Neural cell (in vitro differentiated cells): ENCODE measurements around the gene ORM2.

Experiments
- EP300 ChIP-seq: fragments of 450-650 bp; conservative IDR thresholded peaks from 2 replicates; pipeline ENCODE4 v1.6.1; 2014; ENCODE audit warnings: antibody characterized with exemption, mild to moderate bottlenecking, moderate library complexity; ENCODE audit not compliant: poor library complexity, severe bottlenecking
- EZH2 ChIP-seq: fragments of 200-600, 300-800 bp; shearing (Covaris generic), sonication (generic); IDR thresholded peaks from 2 replicates; pipeline ENCODE4 v1.6.1; 2014; ENCODE audit warnings: antibody characterized with exemption, low read length, borderline replicate concordance, mild to moderate bottlenecking; ENCODE audit not compliant: insufficient read depth, poor library complexity, severe bottlenecking
- MXI1 ChIP-seq: fragments of 450-650 bp; conservative IDR thresholded peaks from 2 replicates; pipeline ENCODE4 v1.6.1; 2014; ENCODE audit warnings: antibody characterized with exemption, mild to moderate bottlenecking; ENCODE audit not compliant: poor library complexity, severe bottlenecking
- RAD21 ChIP-seq: fragments of 450-650 bp; conservative IDR thresholded peaks from 2 replicates; pipeline ENCODE4 v1.6.1; 2014; ENCODE audit warnings: antibody characterized with exemption, mild to moderate bottlenecking, moderate library complexity
- TAF1 ChIP-seq: IDR thresholded peaks from 2 replicates; pipeline ENCODE4 v1.6.1; 2012; ENCODE audit warnings: low read depth
- TF ChIP-seq, protein P1 (sequence below): fragments of 450-650 bp; IDR thresholded peaks from 2 replicates; pipeline ENCODE4 v1.5.1; 2014; ENCODE audit warnings: antibody characterized with exemption, mild to moderate bottlenecking, moderate library complexity; ENCODE audit not compliant: poor library complexity, severe bottlenecking

DNA sequence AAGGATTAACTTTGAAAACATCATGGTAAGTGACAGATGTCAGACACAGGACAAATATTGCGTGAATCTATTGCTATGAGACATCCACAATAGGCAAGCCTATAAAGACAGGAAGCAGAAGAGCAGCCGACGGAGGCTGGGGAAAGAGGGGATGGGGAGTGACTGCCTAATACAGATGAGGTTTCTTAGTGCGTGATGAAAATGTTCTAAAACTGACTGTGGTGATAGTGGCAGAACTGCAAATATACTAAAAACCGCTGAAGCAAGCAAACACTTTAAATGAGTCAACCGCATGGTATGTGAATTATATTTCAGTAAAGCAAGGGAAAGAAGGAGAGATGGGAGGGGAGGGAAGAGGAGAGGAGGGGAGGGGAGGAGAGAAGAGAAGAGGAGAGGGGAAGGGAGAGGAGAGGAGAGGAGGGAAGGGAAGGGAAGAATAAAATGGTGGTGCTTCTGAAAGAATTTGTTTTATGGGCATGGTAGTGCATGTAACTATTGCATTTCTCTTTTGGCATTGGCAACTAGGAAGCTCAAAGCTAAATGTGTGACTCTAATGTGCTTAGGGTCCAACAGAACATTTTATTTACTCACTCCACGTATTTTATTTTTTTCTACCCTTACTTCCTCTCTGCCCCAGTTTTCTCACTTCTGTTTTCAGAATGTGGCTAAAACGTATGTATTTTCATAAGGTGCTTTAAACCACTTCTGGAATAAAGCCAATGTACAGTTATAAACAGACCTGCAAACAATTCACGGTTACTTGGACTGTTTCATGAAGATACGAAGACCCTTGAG is 36.9 kb downstream of the ORM2 start:
- TF ChIP-seq, protein P1, sequence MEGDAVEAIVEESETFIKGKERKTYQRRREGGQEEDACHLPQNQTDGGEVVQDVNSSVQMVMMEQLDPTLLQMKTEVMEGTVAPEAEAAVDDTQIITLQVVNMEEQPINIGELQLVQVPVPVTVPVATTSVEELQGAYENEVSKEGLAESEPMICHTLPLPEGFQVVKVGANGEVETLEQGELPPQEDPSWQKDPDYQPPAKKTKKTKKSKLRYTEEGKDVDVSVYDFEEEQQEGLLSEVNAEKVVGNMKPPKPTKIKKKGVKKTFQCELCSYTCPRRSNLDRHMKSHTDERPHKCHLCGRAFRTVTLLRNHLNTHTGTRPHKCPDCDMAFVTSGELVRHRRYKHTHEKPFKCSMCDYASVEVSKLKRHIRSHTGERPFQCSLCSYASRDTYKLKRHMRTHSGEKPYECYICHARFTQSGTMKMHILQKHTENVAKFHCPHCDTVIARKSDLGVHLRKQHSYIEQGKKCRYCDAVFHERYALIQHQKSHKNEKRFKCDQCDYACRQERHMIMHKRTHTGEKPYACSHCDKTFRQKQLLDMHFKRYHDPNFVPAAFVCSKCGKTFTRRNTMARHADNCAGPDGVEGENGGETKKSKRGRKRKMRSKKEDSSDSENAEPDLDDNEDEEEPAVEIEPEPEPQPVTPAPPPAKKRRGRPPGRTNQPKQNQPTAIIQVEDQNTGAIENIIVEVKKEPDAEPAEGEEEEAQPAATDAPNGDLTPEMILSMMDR = no peak
- no peak for TF ChIP-seq TAF1
- no peak for TF ChIP-seq MXI1
- TF ChIP-seq RAD21 = no peak
- no peak for TF ChIP-seq EP300
- TF ChIP-seq EZH2 = no peak
